ENCODE data around the gene CYGB.

GRCh38 chr17:76504117-76504516 is 33.4 kb downstream of the CYGB start:
- TF ChIP-seq CTCF (IDR thresholded peaks at IDR 0.05): no peak
- TF ChIP-seq POLR2A (IDR thresholded peaks at IDR 0.05): no peak
